Measurements from ENCODE around the gene MDK. TPM values are rescaled to one million over a fixed set of nuclear protein-coding genes. Genes with fewer than 3 reads are reported as not detected.

MDK gene
- polyA plus RNA-seq, 10 donors, result 87.8 to 305 (median 171) TPM

GRCh38 chr11:46431211-46431610 lies 49.7 kb downstream of the MDK start:
- DNase-seq, result no peak

Other genes starting within 250 kb of the MDK start
- gene CREB3L1, start 104.0 kb upstream of the MDK start, polyA plus RNA-seq (ENCODE audit: insufficient read length in 10 of 10), result 10 to 100 TPM; 37.6 to 62.4 (median 46.5) TPM
- gene DGKZ, start 34.2 kb upstream of the MDK start, polyA plus RNA-seq (ENCODE audit: insufficient read length in 10 of 10), result 10 to 100 TPM; 47.7 to 68.1 (median 57.1) TPM
- under 1 TPM in 4 of 10 donors, not detected in 6; 0.08 to 0.15 (median 0.11) TPM for gene CHRM4, start 10.1 kb downstream of the MDK start, polyA plus RNA-seq (ENCODE audit: insufficient read length in 10 of 10)
- 10 to 100 TPM; 10.4 to 14.6 (median 11.8) TPM for gene AMBRA1, start 212.4 kb downstream of the MDK start, polyA plus RNA-seq (ENCODE audit: insufficient read length in 10 of 10)
- gene HARBI1, start 235.6 kb downstream of the MDK start, polyA plus RNA-seq (ENCODE audit: insufficient read length in 10 of 10), result 1 to 10 TPM; 2.4 to 3.5 (median 3.0) TPM
- 10 to 100 TPM; 28.8 to 47.7 (median 34.6) TPM for gene ATG13, start 235.9 kb downstream of the MDK start, polyA plus RNA-seq (ENCODE audit: insufficient read length in 10 of 10)

Measured in muscle of back (tissue), 11 donors.